GM18508 (cell line): Measurements from ENCODE around the gene NKX2-3.

Experiments used
- ATAC-seq: cut with Tn5 transposase; IDR thresholded peaks from one replicate; pipeline ENCODE4 v1.9.1; 2021; ENCODE audit warnings: moderate number of reproducible peaks; ENCODE audit not compliant: insufficient read depth, unreplicated experiment

NKX2-3 gene

GRCh38 chr10:99532687-99533495, at the start of gene NKX2-3:
TSS of gene NKX2-3 (plus strand) at chr10:99532942. CDS start at chr10:99533132, 190 bp downstream.
- no peak for ATAC-seq

- ATAC-seq = no peak
Measured at GRCh38 chr10:99484626-99485581, 47.8 kb upstream of the NKX2-3 start.

DNA sequence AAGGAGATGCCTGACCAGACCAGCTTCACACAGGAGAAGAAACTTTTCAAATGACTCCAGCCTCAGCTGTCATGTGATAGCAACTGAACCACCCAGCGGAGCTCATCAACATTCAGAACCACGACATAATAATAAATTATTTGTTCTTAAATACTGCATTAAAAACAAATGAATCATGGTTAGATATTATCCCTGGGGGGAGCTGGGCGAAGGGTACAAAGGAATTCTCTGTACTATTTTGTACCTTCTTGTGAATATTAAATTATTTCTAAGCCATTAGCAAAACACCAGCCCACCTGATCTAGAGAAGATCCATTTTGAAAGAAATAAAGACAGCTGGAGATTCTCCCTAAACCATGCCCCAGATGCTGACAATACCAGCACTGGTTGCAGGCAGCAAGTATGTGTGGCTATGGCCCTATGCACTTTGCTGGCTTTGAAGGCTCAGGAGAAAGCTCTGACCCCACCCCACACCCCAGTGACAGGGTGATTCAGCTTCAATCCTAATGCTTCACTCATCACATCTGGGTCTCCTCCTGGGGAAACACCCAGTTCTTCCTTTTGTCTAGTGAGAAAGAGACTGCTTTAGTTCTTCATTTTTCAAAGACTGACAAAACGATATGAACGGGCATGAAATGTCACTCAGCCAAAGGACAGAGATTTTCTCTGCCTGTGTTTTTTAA, 45.5 kb upstream of the NKX2-3 start:
- no peak for ATAC-seq

- ATAC-seq = no peak
Measured at GRCh38 chr10:99489271-99489670, 43.5 kb upstream of the NKX2-3 start.

- ATAC-seq = no peak
Measured at GRCh38 chr10:99497343-99498025, 35.3 kb upstream of the NKX2-3 start.

GRCh38 chr10:99506416-99506815, 26.3 kb upstream of the NKX2-3 start:
- no peak for ATAC-seq

- no peak for ATAC-seq
Measured at GRCh38 chr10:99507265-99507664, 25.5 kb upstream of the NKX2-3 start.

GRCh38 chr10:99513061-99513460, 19.7 kb upstream of the NKX2-3 start:
- ATAC-seq = no peak

DNA sequence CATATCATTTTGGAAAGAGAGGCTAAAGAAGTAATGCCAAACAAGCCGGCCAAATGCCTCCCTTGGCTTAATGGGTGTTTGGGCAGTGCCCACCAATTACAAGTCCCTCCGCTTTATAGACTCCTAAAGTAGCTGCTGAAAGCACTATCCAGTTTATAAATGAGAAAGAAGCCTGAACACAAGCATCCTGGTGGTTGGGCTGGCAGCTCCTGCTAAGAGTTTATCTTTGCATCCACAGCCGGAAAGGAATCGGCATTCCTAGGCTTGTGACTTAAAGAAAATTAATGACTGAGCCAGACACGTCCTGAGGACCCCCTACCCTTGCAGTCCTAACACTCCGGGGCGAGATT, 13.1 kb upstream of the NKX2-3 start:
- no peak for ATAC-seq

DNA sequence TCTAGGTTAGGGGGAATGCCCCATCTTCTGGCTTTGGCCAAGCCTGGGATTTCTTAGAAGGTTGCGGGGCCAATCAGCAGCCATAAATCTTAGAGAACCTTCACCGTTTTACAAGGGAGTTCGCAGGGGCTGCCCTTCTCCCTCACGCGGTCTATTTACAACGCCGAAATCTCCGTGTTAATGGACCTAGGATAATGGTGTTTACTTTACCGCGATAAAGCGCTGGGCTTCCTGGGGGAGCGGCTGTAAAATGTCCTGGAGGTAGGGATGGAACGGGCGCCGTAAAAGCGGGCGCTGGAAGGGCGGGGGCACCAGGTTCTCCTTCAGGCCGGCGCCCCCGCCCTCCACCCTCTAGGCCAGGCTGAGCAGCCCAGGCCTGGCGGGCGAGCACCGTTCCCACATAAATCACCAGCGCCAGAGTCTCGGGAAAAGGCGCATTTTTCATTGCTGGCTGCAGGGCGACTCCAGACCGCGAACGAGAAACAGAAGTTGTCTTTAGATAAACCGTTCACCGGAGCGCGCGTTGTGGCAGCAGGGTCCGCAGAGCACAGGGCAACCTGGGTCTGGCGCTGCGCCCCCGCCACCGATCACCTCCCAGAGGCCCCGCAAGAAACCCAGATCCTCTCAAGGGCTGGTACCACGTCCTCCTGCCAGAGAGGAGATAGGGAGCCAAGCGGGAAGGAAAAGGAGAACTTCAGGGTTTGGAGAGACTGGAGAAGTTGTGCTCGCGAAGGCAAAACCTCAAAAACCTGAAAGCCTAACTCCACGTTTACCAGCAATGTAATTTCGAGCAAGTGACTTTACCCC, 12.5 kb upstream of the NKX2-3 start:
- no peak for ATAC-seq

DNA sequence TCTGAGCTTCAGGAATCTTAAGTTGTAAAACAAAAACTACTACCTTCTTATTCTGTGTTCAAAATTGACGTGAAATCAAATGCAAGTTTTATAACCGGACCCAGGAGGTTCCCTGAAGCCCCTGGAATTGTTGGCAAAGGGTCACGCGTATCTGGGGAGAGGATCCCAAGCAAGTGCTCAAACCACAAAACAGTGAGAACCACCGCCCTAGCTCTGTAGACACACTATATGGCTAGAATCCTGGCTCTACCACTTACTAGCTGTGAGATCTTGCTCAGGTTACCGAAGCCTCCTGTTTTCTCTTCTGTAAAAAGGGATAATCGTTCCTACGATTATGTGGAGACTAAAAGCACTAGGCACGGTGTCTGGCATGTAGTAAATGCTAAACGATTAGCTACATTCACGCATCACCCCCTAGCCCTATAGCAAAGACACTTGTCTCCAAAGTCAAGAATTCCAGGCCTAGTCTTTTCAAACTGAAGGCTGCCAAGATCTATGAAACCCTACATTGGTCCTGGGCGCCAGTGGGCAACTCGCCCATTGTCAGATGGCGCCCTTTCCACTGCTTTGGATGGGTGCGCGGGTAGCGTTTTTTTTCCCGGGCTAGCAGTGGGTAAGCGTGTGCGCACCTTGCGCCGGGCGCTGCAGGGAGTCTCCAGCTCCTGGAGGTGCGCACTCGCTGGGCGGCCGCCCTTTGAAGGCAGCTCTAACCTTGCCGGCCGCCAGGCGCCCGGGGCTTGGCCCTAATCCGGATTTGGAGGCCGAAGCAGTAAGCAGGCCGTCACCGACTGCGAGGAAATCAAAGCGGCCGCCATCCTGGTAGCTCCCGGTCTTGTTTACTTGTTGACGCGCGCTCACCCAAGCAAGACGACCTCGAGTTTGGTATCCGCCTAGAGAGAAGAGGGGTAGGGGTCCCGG, 11.6 kb upstream of the NKX2-3 start:
- no peak for ATAC-seq

- no peak for ATAC-seq
Measured at GRCh38 chr10:99521765-99522469, 10.8 kb upstream of the NKX2-3 start.

DNA sequence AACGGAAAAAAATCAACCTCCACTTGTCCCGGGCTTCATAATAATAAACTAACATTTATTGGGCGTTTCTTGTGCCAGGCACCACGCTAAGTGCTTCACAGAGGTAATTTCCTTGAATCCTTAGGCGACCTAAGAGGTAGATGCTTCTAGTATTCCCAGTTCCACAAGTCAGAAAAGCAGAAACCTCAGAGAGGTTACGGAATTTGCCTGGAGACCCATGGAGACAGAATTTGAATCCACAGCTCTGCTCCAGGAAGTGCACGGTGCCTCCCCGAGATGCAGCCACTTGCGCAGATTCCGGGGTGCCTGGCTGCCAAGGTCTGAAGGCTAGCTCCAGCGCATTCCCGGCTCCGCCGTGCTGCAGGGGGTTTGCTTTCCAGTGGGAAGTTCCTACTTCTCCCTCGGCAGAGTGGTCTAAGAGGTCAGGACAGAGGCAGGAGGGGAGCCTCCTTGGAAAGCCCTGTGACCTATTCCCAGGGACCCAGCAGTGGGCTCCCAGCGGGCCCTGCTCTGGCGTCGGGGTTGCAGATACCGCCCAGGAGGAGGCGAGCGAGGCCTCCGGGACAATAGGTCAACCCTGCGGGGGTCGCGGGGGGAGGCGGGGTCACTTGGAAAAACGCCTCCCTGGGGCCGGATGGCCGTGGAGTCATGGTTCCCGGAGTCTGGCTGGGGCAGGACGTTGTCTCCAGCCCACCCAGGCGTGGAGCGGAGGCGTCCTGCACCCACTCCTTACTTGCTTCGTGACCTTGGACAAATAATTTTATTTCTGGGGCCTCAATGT, 10.1 kb upstream of the NKX2-3 start:
- ATAC-seq = no peak

DNA sequence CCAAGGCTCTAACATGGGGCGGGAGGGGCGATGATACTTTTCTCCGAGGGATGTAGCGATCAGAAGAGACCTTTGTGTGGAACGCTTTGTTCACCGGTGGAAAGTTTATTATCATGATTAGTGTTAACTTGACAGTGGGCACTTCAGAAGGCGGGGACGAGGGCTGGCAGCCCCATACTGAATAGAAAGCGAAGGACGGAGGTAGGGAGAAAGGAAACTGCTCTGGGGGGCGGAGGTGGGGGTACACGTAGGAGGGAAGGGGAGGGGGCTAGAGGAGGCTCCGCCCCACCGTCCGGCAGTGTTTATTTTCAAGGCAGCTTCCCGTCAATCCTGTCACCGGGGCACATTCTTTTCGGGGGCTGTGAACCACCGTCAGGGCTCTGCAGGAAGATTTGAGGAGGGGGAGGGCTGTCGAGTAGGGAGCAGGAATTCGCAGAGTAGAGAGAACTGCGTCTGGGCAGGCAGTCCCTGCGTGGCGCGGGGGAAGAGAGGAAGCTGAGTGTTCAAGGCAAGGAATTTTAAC, 9.4 kb upstream of the NKX2-3 start:
- no peak for ATAC-seq

DNA sequence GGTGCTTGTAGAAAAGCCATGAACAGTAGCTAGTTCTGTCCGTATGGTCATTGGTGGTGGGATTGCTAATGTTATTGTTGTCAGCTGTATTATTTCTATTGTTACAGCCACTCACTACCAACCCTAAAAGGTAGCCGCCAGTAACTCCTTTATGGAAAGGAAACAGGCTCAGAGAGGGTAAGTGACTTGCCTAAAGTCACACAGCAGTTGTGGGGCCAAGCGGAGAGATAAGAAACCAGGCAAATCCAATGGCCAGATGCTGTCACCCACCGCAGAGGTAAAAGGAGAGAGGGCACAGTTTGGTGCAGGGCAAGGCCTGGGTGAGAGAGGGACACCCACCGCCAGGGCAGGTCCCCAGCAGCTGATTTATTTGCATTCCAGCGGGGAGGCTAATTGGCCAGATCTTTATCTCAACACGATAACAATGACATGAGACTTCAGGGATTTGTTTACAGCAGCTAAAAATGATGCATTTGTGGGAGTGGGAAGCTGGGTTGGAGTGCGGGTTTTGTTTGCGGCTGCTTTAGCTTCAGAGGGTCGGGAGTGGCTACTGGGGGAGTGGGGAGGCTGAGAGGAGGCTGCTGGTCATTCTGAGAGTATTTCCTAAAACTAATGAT, 8.6 kb upstream of the NKX2-3 start:
- no peak for ATAC-seq

GRCh38 chr10:99524736-99525380, 7.9 kb upstream of the NKX2-3 start:
- no peak for ATAC-seq
